Gastrocnemius medialis (tissue), 4 donors: Measurements from ENCODE around the gene FOXP4.

Experiments
- POLR2A ChIP-seq, 2 donors: fragments of 450-650 bp; IDR thresholded peaks; one replicate each; pipeline ENCODE4 v1.6.1; 2017; ENCODE audit warnings: antibody characterized with exemption in 2 of 2, mild to moderate bottlenecking in 2 of 2, moderate library complexity in 2 of 2
- TF ChIP-seq, protein P1 (sequence below), 5 experiments: fragments of 450-650 bp in 3 of 5; fragments of 200-600 bp in 2 of 5; sonication (generic) in 2 of 5; IDR thresholded peaks in 4 of 5; conservative IDR thresholded peaks in 1 of 5; 1 replicate in 4 of 5; 2 replicates in 1 of 5; pipeline ENCODE4 v1.5.1; 2016 to 2019; ENCODE audit warnings: antibody characterized with exemption in 5 of 5, mild to moderate bottlenecking in 3 of 5, moderate library complexity in 3 of 5

DNA sequence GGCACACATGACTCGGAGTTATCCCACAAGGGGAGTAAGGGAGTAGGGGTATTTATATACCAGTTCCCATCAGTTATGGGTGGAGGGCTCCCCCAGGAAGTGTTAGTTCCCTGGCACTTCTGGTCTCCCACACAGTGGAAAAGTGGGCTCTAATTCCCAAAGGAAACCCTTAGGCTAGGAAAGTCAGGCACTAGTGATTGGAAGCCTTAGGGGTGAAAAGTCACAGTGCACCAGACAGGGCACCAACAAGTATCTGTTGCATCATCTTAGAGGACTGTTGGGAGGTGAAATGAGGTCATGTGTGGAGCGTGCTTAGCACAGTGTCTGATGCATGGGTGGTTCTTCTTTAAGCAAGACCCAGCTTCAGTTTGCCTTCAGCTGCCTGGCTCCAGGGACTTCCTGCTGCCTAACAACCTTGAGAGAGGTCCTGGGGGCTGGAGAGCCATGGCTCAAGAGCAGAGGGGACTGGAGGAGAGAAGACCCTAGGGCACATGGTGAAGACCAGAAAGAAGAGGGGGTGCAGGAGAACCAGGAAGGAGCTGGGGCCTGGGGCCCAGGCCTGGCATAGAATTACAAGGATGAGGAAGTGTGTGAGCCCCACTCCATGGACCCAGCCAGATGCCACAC is 7.5 kb upstream of the FOXP4 start:
- TF ChIP-seq, protein P1, sequence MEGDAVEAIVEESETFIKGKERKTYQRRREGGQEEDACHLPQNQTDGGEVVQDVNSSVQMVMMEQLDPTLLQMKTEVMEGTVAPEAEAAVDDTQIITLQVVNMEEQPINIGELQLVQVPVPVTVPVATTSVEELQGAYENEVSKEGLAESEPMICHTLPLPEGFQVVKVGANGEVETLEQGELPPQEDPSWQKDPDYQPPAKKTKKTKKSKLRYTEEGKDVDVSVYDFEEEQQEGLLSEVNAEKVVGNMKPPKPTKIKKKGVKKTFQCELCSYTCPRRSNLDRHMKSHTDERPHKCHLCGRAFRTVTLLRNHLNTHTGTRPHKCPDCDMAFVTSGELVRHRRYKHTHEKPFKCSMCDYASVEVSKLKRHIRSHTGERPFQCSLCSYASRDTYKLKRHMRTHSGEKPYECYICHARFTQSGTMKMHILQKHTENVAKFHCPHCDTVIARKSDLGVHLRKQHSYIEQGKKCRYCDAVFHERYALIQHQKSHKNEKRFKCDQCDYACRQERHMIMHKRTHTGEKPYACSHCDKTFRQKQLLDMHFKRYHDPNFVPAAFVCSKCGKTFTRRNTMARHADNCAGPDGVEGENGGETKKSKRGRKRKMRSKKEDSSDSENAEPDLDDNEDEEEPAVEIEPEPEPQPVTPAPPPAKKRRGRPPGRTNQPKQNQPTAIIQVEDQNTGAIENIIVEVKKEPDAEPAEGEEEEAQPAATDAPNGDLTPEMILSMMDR (IDR thresholded peaks at IDR 0.05 in 4 of 5, conservative IDR thresholded peaks at IDR 0.05 in 1 of 5): no peak
- TF ChIP-seq POLR2A (IDR thresholded peaks at IDR 0.05): no peak
